CD4-positive, alpha-beta T cell (primary cell): ENCODE measurements around the gene TRIP10. TPM values are rescaled to one million over a fixed set of nuclear protein-coding genes. Genes with fewer than 3 reads are reported as not detected.
A peak's percentile ranks its signal among the peaks of the same experiment; 100 is the strongest.

Source experiments
- ATAC-seq: fragments of 200-7000 bp; cut with Tn5 transposase; one replicate; pipeline ENCODE4 v1.10.0; 2022; ENCODE audit warnings: mild to moderate bottlenecking; ENCODE audit not compliant: poor library complexity
- CTCF ChIA-PET: fragments of 350-600 bp; sonication (Branson Sonifier 250); formaldehyde crosslinking; loops from one replicate; lab custom pipeline; 2021; ENCODE audit warnings: antibody characterized with exemption, inconsistent platforms; lab: Charles Lee
- POLR2A ChIA-PET: fragments of 350-600 bp; sonication (Branson Sonifier 250); formaldehyde crosslinking; loops from one replicate; lab custom pipeline; 2021; ENCODE audit warnings: antibody characterized with exemption, inconsistent platforms; lab: Charles Lee
- DNase-seq, 14 experiments: peaks; one replicate each; pipeline ENCODE4 v3.0.0-alpha.2; 2013 to 2020; ENCODE audit warnings: mixed read lengths in 2 of 14
- H3K27ac ChIP-seq, 2 donors: one replicate each; pipeline versions ENCODE4 v1.5.1 to v1.7.0; 2013; ENCODE audit warnings: low read length in 2 of 2, low read depth in 1 of 2, mild to moderate bottlenecking in 1 of 2
- H3K27me3 ChIP-seq, 2 experiments: 1 replicate in 1 of 2; 2 replicates in 1 of 2; pipeline versions ENCODE4 v1.6.1 to v1.7.0; 2013; ENCODE audit warnings: low read length in 2 of 2, control low read depth in 1 of 2, mild to moderate bottlenecking in 1 of 2, moderate library complexity in 1 of 2; ENCODE audit not compliant: insufficient read depth in 2 of 2, control insufficient read depth in 1 of 2
- H3K36me3 ChIP-seq: one replicate; pipeline ENCODE4 v1.6.1; 2013; ENCODE audit warnings: low read length, control low read depth; ENCODE audit not compliant: insufficient read depth
- H3K4me1 ChIP-seq: one replicate; pipeline ENCODE4 v1.6.1; 2013; ENCODE audit warnings: low read length, control low read depth; ENCODE audit not compliant: insufficient read depth
- H3K4me3 ChIP-seq: one replicate; pipeline ENCODE4 v1.5.1; 2013; ENCODE audit warnings: mild to moderate bottlenecking, low read length, moderate library complexity
- H3K9me3 ChIP-seq, 2 experiments: 1 replicate in 1 of 2; 2 replicates in 1 of 2; pipeline versions ENCODE4 v1.6.1 to v1.7.0; 2013; ENCODE audit warnings: low read length in 2 of 2, mild to moderate bottlenecking in 2 of 2, control low read depth in 1 of 2, moderate library complexity in 1 of 2; ENCODE audit not compliant: control insufficient read depth in 1 of 2, insufficient read depth in 1 of 2
- H3K27ac Mint-ChIP-seq: one replicate; pipeline ENCODE4 v1.8.0; 2020; ENCODE audit warnings: mixed read lengths
- H3K27me3 Mint-ChIP-seq: one replicate; pipeline ENCODE4 v1.8.0; 2021; ENCODE audit warnings: mixed read lengths
- H3K36me3 Mint-ChIP-seq: one replicate; pipeline ENCODE4 v1.8.0; 2021; ENCODE audit warnings: low read depth, mixed read lengths
- H3K4me1 Mint-ChIP-seq: one replicate; pipeline ENCODE4 v1.8.0; 2021; ENCODE audit warnings: low read depth, mixed read lengths
- H3K4me3 Mint-ChIP-seq: one replicate; pipeline ENCODE4 v1.8.0; 2020; ENCODE audit warnings: mild to moderate bottlenecking, mixed read lengths
- H3K9me3 Mint-ChIP-seq: one replicate; pipeline ENCODE4 v1.8.0; 2020; ENCODE audit warnings: mixed read lengths
- CTCF ChIP-seq: fragments of 200-600 bp; IDR thresholded peaks from one replicate; pipeline ENCODE4 v1.8.0; 2022; ENCODE audit warnings: antibody characterized with exemption, mild to moderate bottlenecking
- intact Hi-C, 2 experiments: fragments of 100-400 bp; cut with DNase I in 1 of 2; cut with micrococcal nuclease in 1 of 2; formaldehyde crosslinking; loops; one replicate each; pipeline versions ENCODE4 v1.15.1 to v1.9.0; 2023 to 2025; cut with DNase I, micrococcal nuclease
- total RNA-seq, 174 experiments: library from RNA in 2 of 174; stranded (reverse) in 2 of 174; gene quantifications; one replicate each; pipeline ENCODE4 v1.2.3 and lab custom pipeline; 2021 to 2026

The TRIP10 gene
- total RNA-seq, 2 experiments from 2014 or later = 1.6 to 1.9 TPM

GRCh38 chr19:6717441-6717971 is 22.0 kb upstream of the TRIP10 start:
- TF ChIP-seq CTCF = no peak
- Mint-ChIP-seq H3K9me3 (no peaks in the 10 kb centered on the region), H3K36me3 (no peaks in the 10 kb centered on the region), H3K27me3 (peaks cover 4% of the 10 kb centered on the region), H3K4me3 (no peak overlapping the region), H3K27ac (no peak overlapping the region), H3K4me1 (peaks cover 4% of the 10 kb centered on the region)
- H3K27me3 ChIP-seq = no peaks in the 10 kb centered on the region
- CTCF ChIA-PET = no interaction called here
- POLR2A ChIA-PET = no interaction called here
- no peak overlapping the region for H3K27ac ChIP-seq
- no peaks in the 10 kb centered on the region for H3K36me3 ChIP-seq
- no peak for ATAC-seq
- no peaks in the 10 kb centered on the region for H3K4me1 ChIP-seq
- H3K4me3 ChIP-seq = no peak overlapping the region
- intact Hi-C loops = loop anchor here in 1 of 2 experiments (5.0 kb wide), 1 partner anchor 35 kb away; no protein-coding TSS in a partner anchor
- no peak for DNase-seq
- H3K9me3 ChIP-seq = no peaks in the 10 kb centered on the region

- no peaks in the 10 kb centered on the region for H3K9me3 Mint-ChIP-seq
- Histone ChIP-seq H3K4me1 (peaks cover 3% of the 10 kb centered on the region), H3K27me3 (no peaks in the 10 kb centered on the region), H3K36me3 (no peaks in the 10 kb centered on the region), H3K4me3 (no peak overlapping the region), H3K27ac (no peak overlapping the region), H3K9me3 (no peaks in the 10 kb centered on the region)
- intact Hi-C loops = loop anchor here in 1 of 2 experiments (5.0 kb wide), 1 partner anchor 36 kb away; no protein-coding TSS in a partner anchor
- CTCF ChIA-PET = no interaction called here
- POLR2A ChIA-PET = no interaction called here
- peaks cover 4% of the 10 kb centered on the region for H3K27me3 Mint-ChIP-seq
- TF ChIP-seq CTCF = no peak
- no peak overlapping the region for H3K4me3 Mint-ChIP-seq
- no peak for DNase-seq
- no peak overlapping the region for H3K27ac Mint-ChIP-seq
- peaks cover 4% of the 10 kb centered on the region for H3K4me1 Mint-ChIP-seq
- no peak for ATAC-seq
- H3K36me3 Mint-ChIP-seq = no peaks in the 10 kb centered on the region
These were observed 21.3 kb upstream of the TRIP10 start for GRCh38 chr19:6718111-6718740.

- no peak overlapping the region for H3K27ac Mint-ChIP-seq
These were observed 20.5 kb upstream of the TRIP10 start for GRCh38 chr19:6718741-6719539.

More at GRCh38 chr19:6718741-6719539, 20.5 kb upstream of the TRIP10 start:
- Histone ChIP-seq H3K4me1 (peaks cover 8% of the 10 kb centered on the region), H3K27ac (no peak overlapping the region), H3K9me3 (no peaks in the 10 kb centered on the region), H3K36me3 (no peaks in the 10 kb centered on the region), H3K27me3 (no peaks in the 10 kb centered on the region), H3K4me3 (no peak overlapping the region)
- peaks cover 8% of the 10 kb centered on the region for H3K4me1 Mint-ChIP-seq
- no peak overlapping the region for H3K4me3 Mint-ChIP-seq
- no peak for TF ChIP-seq CTCF
- no peaks in the 10 kb centered on the region for H3K36me3 Mint-ChIP-seq
- ChIA-PET CTCF (no interaction called here), POLR2A (no interaction called here)
- peaks cover 4% of the 10 kb centered on the region for H3K27me3 Mint-ChIP-seq
- intact Hi-C loops = loop anchor here in 1 of 2 experiments (5.0 kb wide), 1 partner anchor 37 kb away; no protein-coding TSS in a partner anchor
- H3K9me3 Mint-ChIP-seq = no peaks in the 10 kb centered on the region
- ATAC-seq (peak; percentile 89), DNase-seq (peak in 3 of 14 experiments; percentile 31 to 75 (median 63))
